Effector memory CD8-positive, alpha-beta T cell (primary cell): ENCODE data around the gene ANGPTL2.

Source experiments
- ATAC-seq: fragments of 150-1000 bp; cut with Tn5 transposase; replicated peaks from 2 replicates; pipeline ENCODE4 v1.10.0; 2021; ENCODE audit warnings: mild to moderate bottlenecking, moderate library complexity
- DNase-seq, 3 experiments: peaks; one replicate each; pipeline ENCODE4 v3.0.0; 2021
- H3K27ac Mint-ChIP-seq, 2 donors: one replicate each; pipeline ENCODE4 v1.8.0; 2022; ENCODE audit warnings: mild to moderate bottlenecking in 2 of 2, mixed read lengths in 2 of 2, moderate library complexity in 2 of 2
- H3K27me3 Mint-ChIP-seq, 2 donors: one replicate each; pipeline ENCODE4 v1.8.0; 2022; ENCODE audit warnings: mixed read lengths in 2 of 2
- H3K36me3 Mint-ChIP-seq: one replicate; pipeline ENCODE4 v1.8.0; 2022; ENCODE audit warnings: mild to moderate bottlenecking, moderate library complexity, mixed read lengths; ENCODE audit not compliant: insufficient read depth
- H3K4me1 Mint-ChIP-seq, 2 donors: one replicate each; pipeline ENCODE4 v1.8.0; 2022; ENCODE audit warnings: low read depth in 2 of 2, mixed read lengths in 2 of 2
- H3K4me3 Mint-ChIP-seq, 2 donors: one replicate each; pipeline ENCODE4 v1.8.0; 2022; ENCODE audit warnings: mild to moderate bottlenecking in 2 of 2, mixed read lengths in 2 of 2, moderate library complexity in 2 of 2
- H3K9me3 Mint-ChIP-seq, 2 donors: one replicate each; pipeline ENCODE4 v1.8.0; 2022; ENCODE audit warnings: mixed read lengths in 2 of 2

ANGPTL2 gene

GRCh38 chr9:127053057-127053821, 69.2 kb downstream of the ANGPTL2 start:
- H3K4me3 Mint-ChIP-seq, result no peak overlapping the region
- H3K27me3 Mint-ChIP-seq, result no peaks in the 10 kb centered on the region
- peaks cover 19 to 25% of the 10 kb centered on the region in 2 donors for H3K4me1 Mint-ChIP-seq
- DNase-seq, result no peak
- H3K9me3 Mint-ChIP-seq, result no peaks in the 10 kb centered on the region
- ATAC-seq, result no peak
- H3K27ac Mint-ChIP-seq, result no peak overlapping the region
- no peaks in the 10 kb centered on the region for H3K36me3 Mint-ChIP-seq

- no peak overlapping the region for H3K4me3 Mint-ChIP-seq
- no peaks in the 10 kb centered on the region for H3K27me3 Mint-ChIP-seq
- no peaks in the 10 kb centered on the region for H3K9me3 Mint-ChIP-seq
- H3K36me3 Mint-ChIP-seq, result no peaks in the 10 kb centered on the region
- DNase-seq (no peak), ATAC-seq (no peak)
- peaks cover 21 to 27% of the 10 kb centered on the region in 2 donors for H3K4me1 Mint-ChIP-seq
- H3K27ac Mint-ChIP-seq, result peak overlapping the region in 1 of 2 donors; percentile 2
Measured at GRCh38 chr9:127051881-127052595, 70.4 kb downstream of the ANGPTL2 start.

GRCh38 chr9:127050591-127051001, 71.8 kb downstream of the ANGPTL2 start:
- Mint-ChIP-seq H3K27ac (peak overlapping the region in 1 of 2 donors; percentile 29), H3K36me3 (no peaks in the 10 kb centered on the region), H3K4me1 (peaks cover 21 to 24% of the 10 kb centered on the region in 2 donors), H3K9me3 (no peaks in the 10 kb centered on the region), H3K27me3 (no peaks in the 10 kb centered on the region), H3K4me3 (no peak overlapping the region)
- ATAC-seq (no peak), DNase-seq (no peak)

- peaks cover 21 to 24% of the 10 kb centered on the region in 2 donors for H3K4me1 Mint-ChIP-seq
- ATAC-seq (no peak), DNase-seq (no peak)
- H3K4me3 Mint-ChIP-seq, result peak overlapping the region in 1 of 2 donors; percentile 33
- peak overlapping the region in 1 of 2 donors; percentile 54 for H3K27ac Mint-ChIP-seq
- H3K9me3 Mint-ChIP-seq, result no peaks in the 10 kb centered on the region
- no peaks in the 10 kb centered on the region for H3K27me3 Mint-ChIP-seq
- no peaks in the 10 kb centered on the region for H3K36me3 Mint-ChIP-seq
Measured at GRCh38 chr9:127050152-127050551, 72.3 kb downstream of the ANGPTL2 start.

GRCh38 chr9:127049581-127049980, 72.9 kb downstream of the ANGPTL2 start:
- no peaks in the 10 kb centered on the region for H3K27me3 Mint-ChIP-seq
- ATAC-seq (no peak), DNase-seq (no peak)
- H3K4me3 Mint-ChIP-seq, result peak overlapping the region; percentile 33 to 49
- H3K4me1 Mint-ChIP-seq, result peaks cover 21 to 24% of the 10 kb centered on the region in 2 donors
- no peaks in the 10 kb centered on the region for H3K9me3 Mint-ChIP-seq
- H3K27ac Mint-ChIP-seq, result peak overlapping the region; percentile 44 to 54
- H3K36me3 Mint-ChIP-seq, result no peaks in the 10 kb centered on the region

GRCh38 chr9:127049044-127049443, 73.4 kb downstream of the ANGPTL2 start:
- Mint-ChIP-seq H3K36me3 (no peaks in the 10 kb centered on the region), H3K9me3 (no peaks in the 10 kb centered on the region), H3K4me3 (peak overlapping the region; percentile 63 to 71), H3K4me1 (peaks cover 21 to 24% of the 10 kb centered on the region in 2 donors), H3K27me3 (no peaks in the 10 kb centered on the region), H3K27ac (peak overlapping the region; percentile 44 to 86)
- DNase-seq, result peak; percentile 17 to 23 (median 18)
- ATAC-seq, result peak; percentile 94

GRCh38 chr9:127047971-127048370, 74.5 kb downstream of the ANGPTL2 start:
- Mint-ChIP-seq H3K27me3 (no peaks in the 10 kb centered on the region), H3K4me3 (peak overlapping the region in 1 of 2 donors; percentile 71), H3K27ac (peak overlapping the region; percentile 44 to 86), H3K36me3 (no peaks in the 10 kb centered on the region), H3K4me1 (peaks cover 21 to 24% of the 10 kb centered on the region in 2 donors), H3K9me3 (no peaks in the 10 kb centered on the region)
- ATAC-seq (no peak), DNase-seq (no peak)

- no peak overlapping the region for H3K27ac Mint-ChIP-seq
- no peaks in the 10 kb centered on the region for H3K27me3 Mint-ChIP-seq
- no peaks in the 10 kb centered on the region for H3K36me3 Mint-ChIP-seq
- H3K4me3 Mint-ChIP-seq, result no peak overlapping the region
- ATAC-seq, result no peak
- no peaks in the 10 kb centered on the region for H3K9me3 Mint-ChIP-seq
- peaks cover 17 to 19% of the 10 kb centered on the region in 2 donors for H3K4me1 Mint-ChIP-seq
- DNase-seq, result no peak
Measured at GRCh38 chr9:127045148-127045547, 77.3 kb downstream of the ANGPTL2 start.

- no peaks in the 10 kb centered on the region for H3K36me3 Mint-ChIP-seq
- ATAC-seq (no peak), DNase-seq (no peak)
- H3K27me3 Mint-ChIP-seq, result no peaks in the 10 kb centered on the region
- no peaks in the 10 kb centered on the region for H3K9me3 Mint-ChIP-seq
- H3K4me1 Mint-ChIP-seq, result no peaks in the 10 kb centered on the region
- no peak overlapping the region for H3K27ac Mint-ChIP-seq
- H3K4me3 Mint-ChIP-seq, result no peak overlapping the region
Measured at GRCh38 chr9:127039492-127039891, 82.9 kb downstream of the ANGPTL2 start.

- Mint-ChIP-seq H3K27me3 (no peaks in the 10 kb centered on the region), H3K36me3 (no peaks in the 10 kb centered on the region), H3K4me1 (no peaks in the 10 kb centered on the region), H3K9me3 (no peaks in the 10 kb centered on the region), H3K27ac (no peak overlapping the region), H3K4me3 (no peak overlapping the region)
- ATAC-seq (no peak), DNase-seq (no peak)
Measured at GRCh38 chr9:127038531-127038930, 83.9 kb downstream of the ANGPTL2 start.
